Duodenal mucosa (tissue), 2 donors: Measurements from ENCODE around the gene UBTD1.

ENCODE experiments used
- H3K27ac ChIP-seq: one replicate; pipeline ENCODE4 v1.7.0; 2013; ENCODE audit warnings: low read depth, low read length
- H3K27me3 ChIP-seq, 2 donors: one replicate each; pipeline ENCODE4 v1.7.0; 2013; ENCODE audit warnings: low read length in 2 of 2, control low read depth in 1 of 2; ENCODE audit not compliant: insufficient read depth in 2 of 2, control insufficient read depth in 1 of 2
- H3K36me3 ChIP-seq, 2 donors: one replicate each; pipeline ENCODE4 v1.7.0; 2013; ENCODE audit warnings: low read length in 2 of 2, control low read depth in 1 of 2; ENCODE audit not compliant: insufficient read depth in 2 of 2, control insufficient read depth in 1 of 2
- H3K4me1 ChIP-seq, 2 donors: one replicate each; pipeline ENCODE4 v1.7.0; 2013; ENCODE audit warnings: low read length in 2 of 2, control low read depth in 1 of 2; ENCODE audit not compliant: insufficient read depth in 2 of 2, control insufficient read depth in 1 of 2
- H3K4me3 ChIP-seq, 2 donors: one replicate each; pipeline ENCODE4 v1.7.0; 2013; ENCODE audit warnings: low read length in 2 of 2, low read depth in 1 of 2
- H3K9ac ChIP-seq, 2 donors: one replicate each; pipeline ENCODE4 v1.7.0; 2013; ENCODE audit warnings: low read length in 2 of 2, low read depth in 1 of 2
- H3K9me3 ChIP-seq, 2 donors: one replicate each; pipeline ENCODE4 v1.7.0; 2013; ENCODE audit warnings: low read length in 2 of 2, control low read depth in 1 of 2; ENCODE audit not compliant: control insufficient read depth in 1 of 2

Gene UBTD1

GRCh38 chr10:97593421-97593820 lies 94.7 kb downstream of the UBTD1 start:
- no peak overlapping the region for H3K27ac ChIP-seq

GRCh38 chr10:97596101-97597082 lies 97.7 kb downstream of the UBTD1 start:
- no peak overlapping the region for H3K4me3 ChIP-seq
- H3K27ac ChIP-seq: no peak overlapping the region
- no peaks in the 10 kb centered on the region for H3K27me3 ChIP-seq
- H3K9me3 ChIP-seq: no peaks in the 10 kb centered on the region
- H3K4me1 ChIP-seq: peaks cover 0 to 5% of the 10 kb centered on the region in 2 donors
- no peak overlapping the region for H3K9ac ChIP-seq
- H3K36me3 ChIP-seq: no peaks in the 10 kb centered on the region

More at GRCh38 chr10:97593421-97593820, 94.7 kb downstream of the UBTD1 start:
- H3K9ac ChIP-seq: no peak overlapping the region
- no peaks in the 10 kb centered on the region for H3K9me3 ChIP-seq
- H3K36me3 ChIP-seq: no peaks in the 10 kb centered on the region
- H3K4me1 ChIP-seq: peaks cover 0 to 5% of the 10 kb centered on the region in 2 donors
- no peak overlapping the region for H3K4me3 ChIP-seq
- H3K27me3 ChIP-seq: no peaks in the 10 kb centered on the region

GRCh38 chr10:97597778-97598177 lies 99.1 kb downstream of the UBTD1 start:
- no peak overlapping the region for H3K4me3 ChIP-seq
- no peak overlapping the region for H3K27ac ChIP-seq
- no peaks in the 10 kb centered on the region for H3K27me3 ChIP-seq
- H3K9ac ChIP-seq: no peak overlapping the region
- no peaks in the 10 kb centered on the region for H3K9me3 ChIP-seq
- no peaks in the 10 kb centered on the region for H3K36me3 ChIP-seq
- peaks cover 0 to 5% of the 10 kb centered on the region in 2 donors for H3K4me1 ChIP-seq

GRCh38 chr10:97598407-97599271 lies 99.9 kb downstream of the UBTD1 start:
- peaks cover 0 to 5% of the 10 kb centered on the region in 2 donors for H3K4me1 ChIP-seq
- H3K9ac ChIP-seq: no peak overlapping the region
- H3K27ac ChIP-seq: no peak overlapping the region
- no peaks in the 10 kb centered on the region for H3K27me3 ChIP-seq
- H3K4me3 ChIP-seq: no peak overlapping the region
- no peaks in the 10 kb centered on the region for H3K36me3 ChIP-seq
- H3K9me3 ChIP-seq: no peaks in the 10 kb centered on the region

- Histone ChIP-seq H3K4me3 (no peak overlapping the region), H3K4me1 (peaks cover 0 to 5% of the 10 kb centered on the region in 2 donors), H3K36me3 (no peaks in the 10 kb centered on the region), H3K9ac (no peak overlapping the region), H3K27me3 (no peaks in the 10 kb centered on the region), H3K9me3 (no peaks in the 10 kb centered on the region), H3K27ac (no peak overlapping the region)
These were observed 100.5 kb downstream of the UBTD1 start for GRCh38 chr10:97599272-97599619.

- H3K36me3 ChIP-seq: no peaks in the 10 kb centered on the region
- no peaks in the 10 kb centered on the region for H3K27me3 ChIP-seq
- no peaks in the 10 kb centered on the region for H3K9me3 ChIP-seq
- H3K4me3 ChIP-seq: no peak overlapping the region
- peaks cover 0 to 5% of the 10 kb centered on the region in 2 donors for H3K4me1 ChIP-seq
- no peak overlapping the region for H3K9ac ChIP-seq
- no peak overlapping the region for H3K27ac ChIP-seq
These were observed 101.9 kb downstream of the UBTD1 start for GRCh38 chr10:97600616-97601015.

GRCh38 chr10:97601268-97602215 lies 102.8 kb downstream of the UBTD1 start:
- no peak overlapping the region for H3K9ac ChIP-seq
- no peak overlapping the region for H3K4me3 ChIP-seq
- H3K27me3 ChIP-seq: no peaks in the 10 kb centered on the region
- no peaks in the 10 kb centered on the region for H3K9me3 ChIP-seq
- no peaks in the 10 kb centered on the region for H3K36me3 ChIP-seq
- H3K4me1 ChIP-seq: no peaks in the 10 kb centered on the region
- no peak overlapping the region for H3K27ac ChIP-seq

GRCh38 chr10:97607095-97607636 lies 108.4 kb downstream of the UBTD1 start:
- no peak overlapping the region for H3K27ac ChIP-seq
- no peak overlapping the region for H3K4me3 ChIP-seq

GRCh38 chr10:97608991-97609561 lies 110.4 kb downstream of the UBTD1 start:
- H3K9me3 ChIP-seq: no peaks in the 10 kb centered on the region
- H3K27ac ChIP-seq: no peak overlapping the region
- H3K4me1 ChIP-seq: no peaks in the 10 kb centered on the region
- H3K27me3 ChIP-seq: no peaks in the 10 kb centered on the region
- H3K4me3 ChIP-seq: no peak overlapping the region
- H3K9ac ChIP-seq: no peak overlapping the region
- H3K36me3 ChIP-seq: no peaks in the 10 kb centered on the region

More at GRCh38 chr10:97607095-97607636, 108.4 kb downstream of the UBTD1 start:
- H3K36me3 ChIP-seq: no peaks in the 10 kb centered on the region
- H3K4me1 ChIP-seq: no peaks in the 10 kb centered on the region
- H3K9ac ChIP-seq: no peak overlapping the region
- no peaks in the 10 kb centered on the region for H3K27me3 ChIP-seq
- H3K9me3 ChIP-seq: no peaks in the 10 kb centered on the region
